Heart right ventricle (tissue), 16 donors: Measurements from ENCODE around the gene KYNU. TPM values are rescaled to one million over a fixed set of nuclear protein-coding genes. Genes with fewer than 3 reads are reported as not detected.
A peak's percentile ranks its signal among the peaks of the same experiment; 100 is the strongest.

Source experiments
- ATAC-seq, 8 donors: fragments of 200-7000 bp; cut with Tn5 transposase; one replicate each; pipeline ENCODE4 v1.9.1; 2020; ENCODE audit warnings: mild to moderate bottlenecking in 8 of 8, moderate library complexity in 8 of 8, moderate number of reproducible peaks in 1 of 8
- DNase-seq, 2 donors: peaks; one replicate each; pipeline ENCODE4 v3.0.0-alpha.2; 2020
- H3K27ac ChIP-seq, 10 donors: fragments of 200-600 bp; sonication (generic) in 2 of 10; one replicate each; pipeline versions ENCODE4 v1.5.0 to v1.8.0; 2020 to 2022; ENCODE audit warnings: mild to moderate bottlenecking in 3 of 10
- H3K27me3 ChIP-seq, 7 donors: fragments of 200-600 bp; one replicate each; pipeline ENCODE4 v1.8.0; 2021 to 2022; ENCODE audit warnings: mild to moderate bottlenecking in 2 of 7
- H3K36me3 ChIP-seq, 9 donors: fragments of 200-600 bp; sonication (generic) in 1 of 9; one replicate each; pipeline versions ENCODE4 v1.5.0 to v1.8.0; 2020 to 2022; ENCODE audit warnings: mild to moderate bottlenecking in 2 of 9
- H3K4me1 ChIP-seq, 9 donors: fragments of 200-600 bp; sonication (generic) in 1 of 9; one replicate each; pipeline versions ENCODE4 v1.5.0 to v1.8.0; 2020 to 2022; ENCODE audit warnings: mild to moderate bottlenecking in 4 of 9
- H3K4me3 ChIP-seq, 10 donors: fragments of 200-600 bp; sonication (generic) in 2 of 10; one replicate each; pipeline versions ENCODE4 v1.5.0 to v1.8.0; 2020 to 2022; ENCODE audit warnings: mild to moderate bottlenecking in 7 of 10, moderate library complexity in 2 of 10
- H3K9me3 ChIP-seq, 11 donors: fragments of 200-600 bp in 10 of 11; sonication (generic) in 2 of 11; one replicate each; pipeline versions ENCODE4 v1.5.0 to v1.8.0; 2013 to 2022; ENCODE audit warnings: mild to moderate bottlenecking in 2 of 11, control low read depth in 1 of 11, moderate library complexity in 1 of 11
- WGBS, 2 donors: extraction: QIAGEN DNeasy Blood & Tissue Kit; methylation state at CpG; one replicate each; pipeline ENCODE4 v1.1.7; 2013; ENCODE audit warnings: inconsistent platforms in 1 of 2; 5-methylcytosine and 5-hydroxymethylcytosine counted together
- intact Hi-C, 10 donors: fragments of 100-400 bp; cut with DNase I; formaldehyde crosslinking; loops; one replicate each; pipeline versions ENCODE4 v1.11.1 to v1.14.2; 2022
- polyA plus RNA-seq, 2 donors: library from polyadenylated mRNA; stranded (reverse); fragments of 200-250 nt; gene quantifications; one replicate each; pipeline ENCODE4 v1.2.3, GENCODE V29; 2013
- total RNA-seq, 10 donors: library from RNA; stranded (reverse); fragmentation: NEBNext Ultra II Directional in 3 of 10; extraction: Animal tissue kit (Norgen Biotek cat#: 25700) in 3 of 10; gene quantifications; one replicate each; pipeline versions ENCODE4 v1.2.1 to v1.2.4, GENCODE V29; 2021 to 2023
- TF ChIP-seq, protein P1 (sequence below), 9 donors: fragments of 200-600 bp; sonication (generic) in 2 of 9; IDR thresholded peaks; one replicate each; pipeline versions ENCODE4 v1.5.0 to v1.8.0; 2021 to 2022; ENCODE audit warnings: antibody characterized with exemption in 9 of 9, mild to moderate bottlenecking in 5 of 9, moderate library complexity in 1 of 9
- donor health status: Arrhythmogenic right ventricular cardiomyopathy.
- donor health status: ischemic (EF 13 %, LVEDD 7.1; RV severe dilation, severe dysfunction).
- donor health status: healthy with polysubstance abuse.
- donor health status: DM: no; HTN: yes; CAD: no.
- donor health status: DM: no; HTN: no; CAD: no.
- donor health status: ischemic (EF 25% LVEDD 6.9; RV normal size, moderate dysfunction).
- donor health status: ischemic (EF 25% LVEDD 5.7; RV mildly dilated, moderate dysfunction).
- donor health status: healthy.
- donor health status: DM: yes; HTN: yes; CAD: no.
- donor health status: Ischemic cardiomyopathy.
- donor health status: ischemic (EF 35%, LVEDD 5.7; RV mildly dilated, moderate dysfunction).
- donor health status: nonischemic (EF 11% LVEDD 7.7; RV severe dilation, severe dysfunction).
- donor health status: DM: yes; HTN: yes; CAD: no.
- donor health status: PGD.
- donor health status: ischemic (EF 29% LVEDD 5.4; RV normal size, mild dysfunction).
- donor health status: nonischemic (EF 23%, LVEDD 6.1; RV moderate dilation, normal function).

KYNU gene
- total and polyA plus RNA-seq, 12 donors, result 0.07 to 9.5 (median 0.78) TPM

DNA sequence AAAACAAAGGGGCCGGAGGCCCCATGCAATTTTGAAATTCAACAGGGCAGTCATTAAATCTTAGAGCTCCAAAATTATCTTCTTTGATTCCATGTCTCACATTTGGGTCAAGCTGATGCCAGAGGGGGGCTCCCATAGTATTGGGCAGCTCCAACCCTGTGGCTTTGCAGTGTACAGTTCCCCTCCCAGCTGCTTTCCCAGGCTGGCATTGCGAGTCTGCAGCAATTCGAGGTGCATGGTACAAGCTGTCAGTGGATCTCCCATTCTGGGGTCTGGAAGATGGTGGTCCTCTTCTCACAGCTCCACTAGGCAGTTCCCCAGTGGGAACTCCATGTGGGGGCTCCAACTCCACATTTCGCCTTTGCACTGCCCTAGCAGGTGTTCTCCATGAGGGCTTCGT, 179.1 kb downstream of the KYNU start:
- ATAC-seq (no peak), DNase-seq (no peak)
- Histone ChIP-seq H3K4me1 (no peaks in the 10 kb centered on the region), H3K27ac (no peak overlapping the region), H3K9me3 (peaks cover 0 to 10% (median 0%) of the 10 kb centered on the region in 11 donors), H3K27me3 (no peaks in the 10 kb centered on the region), H3K36me3 (no peaks in the 10 kb centered on the region), H3K4me3 (no peak overlapping the region)
- WGBS, 2 donors, result 91 to 96% methylated on average over 5 of the region's 5 CpGs
- intact Hi-C loops, result no loop called here
- TF ChIP-seq, protein P1, sequence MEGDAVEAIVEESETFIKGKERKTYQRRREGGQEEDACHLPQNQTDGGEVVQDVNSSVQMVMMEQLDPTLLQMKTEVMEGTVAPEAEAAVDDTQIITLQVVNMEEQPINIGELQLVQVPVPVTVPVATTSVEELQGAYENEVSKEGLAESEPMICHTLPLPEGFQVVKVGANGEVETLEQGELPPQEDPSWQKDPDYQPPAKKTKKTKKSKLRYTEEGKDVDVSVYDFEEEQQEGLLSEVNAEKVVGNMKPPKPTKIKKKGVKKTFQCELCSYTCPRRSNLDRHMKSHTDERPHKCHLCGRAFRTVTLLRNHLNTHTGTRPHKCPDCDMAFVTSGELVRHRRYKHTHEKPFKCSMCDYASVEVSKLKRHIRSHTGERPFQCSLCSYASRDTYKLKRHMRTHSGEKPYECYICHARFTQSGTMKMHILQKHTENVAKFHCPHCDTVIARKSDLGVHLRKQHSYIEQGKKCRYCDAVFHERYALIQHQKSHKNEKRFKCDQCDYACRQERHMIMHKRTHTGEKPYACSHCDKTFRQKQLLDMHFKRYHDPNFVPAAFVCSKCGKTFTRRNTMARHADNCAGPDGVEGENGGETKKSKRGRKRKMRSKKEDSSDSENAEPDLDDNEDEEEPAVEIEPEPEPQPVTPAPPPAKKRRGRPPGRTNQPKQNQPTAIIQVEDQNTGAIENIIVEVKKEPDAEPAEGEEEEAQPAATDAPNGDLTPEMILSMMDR (IDR thresholded peaks at IDR 0.05), result no peak

DNA sequence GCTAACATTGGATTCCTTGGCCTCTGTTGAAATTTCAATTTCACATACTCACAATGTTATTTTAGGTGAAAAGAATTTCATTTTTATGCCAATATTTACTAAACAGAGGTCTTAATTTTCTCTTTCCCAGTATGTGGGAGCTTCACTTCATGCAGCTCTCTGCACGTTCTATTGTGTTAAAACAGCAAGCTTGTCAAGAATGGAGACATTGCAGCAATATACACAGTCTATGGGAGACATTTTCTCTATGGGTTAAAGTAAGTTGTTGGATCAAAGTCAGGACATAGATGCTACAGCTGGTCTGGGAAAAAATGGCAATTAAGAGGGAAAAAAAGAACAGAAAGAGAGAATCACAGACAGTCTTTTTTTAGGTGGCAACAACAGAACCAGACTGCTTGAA, 181.4 kb downstream of the KYNU start:
- H3K27ac ChIP-seq, result no peak overlapping the region
- ATAC-seq (no peak), DNase-seq (no peak)
- no peak overlapping the region for H3K4me3 ChIP-seq
- TF ChIP-seq, protein P1 (IDR thresholded peaks at IDR 0.05), result no peak
- WGBS, 2 donors, result 54 to 56% methylated on average over 1 of the region's 1 CpG
- H3K36me3 ChIP-seq, result no peaks in the 10 kb centered on the region
- intact Hi-C loops, result no loop called here
- peaks cover 0 to 10% (median 0%) of the 10 kb centered on the region in 11 donors for H3K9me3 ChIP-seq
- no peaks in the 10 kb centered on the region for H3K4me1 ChIP-seq
- H3K27me3 ChIP-seq, result no peaks in the 10 kb centered on the region

GRCh38 chr2:143063612-143064200, 186.2 kb downstream of the KYNU start:
- TF ChIP-seq, protein P1 (IDR thresholded peaks at IDR 0.05), result no peak
- DNase-seq, result no peak
- Histone ChIP-seq H3K27me3 (no peaks in the 10 kb centered on the region), H3K27ac (no peak overlapping the region), H3K4me3 (no peak overlapping the region), H3K36me3 (no peaks in the 10 kb centered on the region), H3K9me3 (peaks cover 0 to 14% (median 0%) of the 10 kb centered on the region in 11 donors), H3K4me1 (peaks cover 0 to 2% (median 0%) of the 10 kb centered on the region in 9 donors)
- 52 to 64% methylated on average over 1 of the region's 1 CpG for WGBS, 2 donors
- intact Hi-C loops, result no loop called here
- ATAC-seq, result no peak

GRCh38 chr2:143068094-143068493, 190.6 kb downstream of the KYNU start:
- no peaks in the 10 kb centered on the region for H3K27me3 ChIP-seq
- no peak for ATAC-seq
- DNase-seq, result no peak
- intact Hi-C loops, result no loop called here
- TF ChIP-seq, protein P1 (IDR thresholded peaks at IDR 0.05), result no peak
- H3K4me1 ChIP-seq, result peaks cover 0 to 14% (median 0%) of the 10 kb centered on the region in 9 donors
- no peaks in the 10 kb centered on the region for H3K36me3 ChIP-seq
- H3K27ac ChIP-seq, result peak overlapping the region in 1 of 10 donors; percentile 76
- H3K4me3 ChIP-seq, result no peak overlapping the region
- peaks cover 0 to 14% (median 0%) of the 10 kb centered on the region in 11 donors for H3K9me3 ChIP-seq
- WGBS, 2 donors, result 77 to 80% methylated on average over 3 of the region's 3 CpGs
